SK-N-MC (cell line): ENCODE measurements around the gene CTCFL.

Experiments
- EZH2 ChIP-seq: fragments of 200-600 bp; sonication (generic); IDR thresholded peaks from one replicate; pipeline ENCODE4 v1.6.1; 2017; ENCODE audit warnings: antibody characterized with exemption
- POLR2AphosphoS5 ChIP-seq: IDR thresholded peaks from 2 replicates; pipeline ENCODE4 v1.6.1; 2012; ENCODE audit warnings: mild to moderate bottlenecking, low read depth, low read length, borderline replicate concordance

GRCh38 chr20:57557926-57558613 lies 33.1 kb upstream of the CTCFL start:
- no peak for TF ChIP-seq EZH2
- TF ChIP-seq POLR2AphosphoS5 = no peak
